CD14-positive monocyte (primary cell): Measurements from ENCODE around the gene GHDC. TPM values are rescaled to one million over a fixed set of nuclear protein-coding genes. Genes with fewer than 3 reads are reported as not detected.
A peak's percentile ranks its signal among the peaks of the same experiment; 100 is the strongest.

ENCODE experiments used
- DNase-seq, 3 donors: peaks; one replicate each; pipeline ENCODE4 v3.0.0-alpha.2; 2011 to 2022
- H2AFZ ChIP-seq: 2 replicates; pipeline ENCODE4 v1.6.0; 2012; ENCODE audit warnings: mild to moderate bottlenecking, low read depth, low read length, inconsistent platforms; ENCODE audit not compliant: insufficient read depth, poor library complexity, severe bottlenecking
- H3K27ac ChIP-seq, 2 donors: 1 replicate in 1 of 2; 2 replicates in 1 of 2; pipeline ENCODE4 v1.5.1; 2012 to 2013; ENCODE audit warnings: low read length in 2 of 2, control low read depth in 1 of 2, inconsistent platforms in 1 of 2, low read depth in 1 of 2, mild to moderate bottlenecking in 1 of 2
- H3K27me3 ChIP-seq, 2 donors: one replicate each; pipeline versions ENCODE4 v1.6.0 to v1.6.1; 2011 to 2013; ENCODE audit warnings: low read length in 2 of 2; ENCODE audit not compliant: control insufficient read depth in 2 of 2, insufficient read depth in 2 of 2
- H3K36me3 ChIP-seq, 2 donors: replicated peaks in 1 of 2; 1 replicate in 1 of 2; 2 replicates in 1 of 2; pipeline versions ENCODE4 v1.5.1 to v1.6.1; 2012 to 2013; ENCODE audit warnings: low read length in 2 of 2, control low read depth in 1 of 2, inconsistent platforms in 1 of 2, mild to moderate bottlenecking in 1 of 2; ENCODE audit not compliant: insufficient read depth in 2 of 2, control insufficient read depth in 1 of 2
- H3K4me1 ChIP-seq, 2 donors: 1 replicate in 1 of 2; 2 replicates in 1 of 2; pipeline versions ENCODE4 v1.5.1 to v1.6.1; 2012 to 2013; ENCODE audit warnings: low read length in 2 of 2, control low read depth in 1 of 2, inconsistent platforms in 1 of 2, mild to moderate bottlenecking in 1 of 2, moderate library complexity in 1 of 2; ENCODE audit not compliant: insufficient read depth in 2 of 2, control insufficient read depth in 1 of 2
- H3K4me2 ChIP-seq: replicated peaks from 2 replicates; pipeline ENCODE3; 2012; ENCODE audit warnings: low read length, moderate library complexity, mild to moderate bottlenecking; ENCODE audit not compliant: poor library complexity, severe bottlenecking; ENCODE audit errors: extremely low read depth
- H3K4me3 ChIP-seq, 3 experiments: fragments of 200-600 bp in 1 of 3; sonication (generic) in 1 of 3; replicated peaks in 1 of 3; 1 replicate in 2 of 3; 2 replicates in 1 of 3; pipeline ENCODE4 v1.5.1; 2011 to 2013; ENCODE audit warnings: low read length in 3 of 3, mild to moderate bottlenecking in 3 of 3, control low read depth in 2 of 3, low read depth in 2 of 3, inconsistent platforms in 1 of 3, moderate library complexity in 1 of 3
- H3K79me2 ChIP-seq: 2 replicates; pipeline ENCODE4 v1.6.0; 2012; ENCODE audit warnings: mild to moderate bottlenecking, control low read depth, inconsistent platforms, low read length, moderate library complexity; ENCODE audit not compliant: insufficient read depth
- H3K9ac ChIP-seq: 2 replicates; pipeline ENCODE4 v1.6.0; 2017; ENCODE audit warnings: low read length, mild to moderate bottlenecking; ENCODE audit not compliant: insufficient read depth, poor library complexity, severe bottlenecking
- H3K9me3 ChIP-seq, 2 donors: replicated peaks in 1 of 2; 1 replicate in 1 of 2; 2 replicates in 1 of 2; pipeline versions ENCODE4 v1.5.1 to v1.6.1; 2012 to 2013; ENCODE audit warnings: low read length in 2 of 2, control low read depth in 1 of 2; ENCODE audit not compliant: control insufficient read depth in 1 of 2, insufficient read depth in 1 of 2
- H4K20me1 ChIP-seq: 2 replicates; pipeline ENCODE4 v1.6.0; 2012; ENCODE audit warnings: mild to moderate bottlenecking, low read length, control low read depth, moderate library complexity; ENCODE audit not compliant: insufficient read depth
- H3K27ac Mint-ChIP-seq, 7 donors: one replicate each; pipeline ENCODE4 v1.8.0; 2020; ENCODE audit warnings: mild to moderate bottlenecking in 7 of 7, mixed read lengths in 7 of 7, moderate library complexity in 6 of 7, inconsistent platforms in 2 of 7
- H3K27me3 Mint-ChIP-seq, 3 donors: one replicate each; pipeline ENCODE4 v1.8.0; 2021 to 2022; ENCODE audit warnings: low read depth in 3 of 3, mild to moderate bottlenecking in 3 of 3, mixed read lengths in 3 of 3, moderate library complexity in 3 of 3, inconsistent platforms in 1 of 3
- H3K36me3 Mint-ChIP-seq, 2 donors: one replicate each; pipeline ENCODE4 v1.8.0; 2020; ENCODE audit warnings: mixed read lengths in 2 of 2, inconsistent platforms in 1 of 2, mild to moderate bottlenecking in 1 of 2
- H3K4me1 Mint-ChIP-seq: one replicate; pipeline ENCODE4 v1.8.0; 2020; ENCODE audit warnings: mild to moderate bottlenecking, mixed read lengths
- H3K4me3 Mint-ChIP-seq, 2 donors: one replicate each; pipeline ENCODE4 v1.8.0; 2020; ENCODE audit warnings: mild to moderate bottlenecking in 2 of 2, mixed read lengths in 2 of 2, moderate library complexity in 1 of 2
- H3K9me3 Mint-ChIP-seq, 7 donors: one replicate each; pipeline ENCODE4 v1.8.0; 2020 to 2022; ENCODE audit warnings: mixed read lengths in 7 of 7, mild to moderate bottlenecking in 6 of 7, moderate library complexity in 6 of 7, inconsistent platforms in 2 of 7
- CTCF ChIP-seq: fragments of 200-600 bp; IDR thresholded peaks from one replicate; pipeline ENCODE4 v1.8.0; 2022; ENCODE audit warnings: antibody characterized with exemption, mild to moderate bottlenecking
- WGBS: methylation state at CpG from one replicate; pipeline ENCODE4 v1.1.5; 2013; ENCODE audit warnings: missing lambda C conversion rate; ENCODE audit not compliant: insufficient coverage; 5-methylcytosine and 5-hydroxymethylcytosine counted together
- intact Hi-C, 2 donors: fragments of 100-400 bp; cut with micrococcal nuclease; formaldehyde crosslinking; loops; one replicate each; pipeline versions ENCODE4 v1.15.0 to v1.15.1; 2023
- polyA plus RNA-seq, 3 donors: library from polyadenylated mRNA; depleted of rRNA in 1 of 3; unstranded in 2 of 3; stranded (reverse) in 1 of 3; fragments of 300-500 nt in 2 of 3; fragments of >200 nt in 1 of 3; fragmentation: Illumina TruSeq in 2 of 3; gene quantifications; 1 replicate in 2 of 3; 2 replicates in 1 of 3; pipeline ENCODE4 v1.2.3, GENCODE V29; 2012 to 2021

GHDC gene
- polyA plus RNA-seq, 3 donors = 20.0 to 31.6 (median 20.6) TPM

GRCh38 chr17:42200706-42201457 is 6.6 kb upstream of the GHDC start:
- H3K4me1 Mint-ChIP-seq = peaks cover 17% of the 10 kb centered on the region
- no peaks in the 10 kb centered on the region for H3K79me2 ChIP-seq
- no peaks in the 10 kb centered on the region for H3K27me3 ChIP-seq
- no peak overlapping the region for H2AFZ ChIP-seq
- no peak overlapping the region for H3K4me2 ChIP-seq
- H4K20me1 ChIP-seq = no peaks in the 10 kb centered on the region
- no peak for TF ChIP-seq CTCF
- peak overlapping the region in 4 of 7 donors; percentile 4 to 75 (median 52) for H3K27ac Mint-ChIP-seq
- peaks cover 52 to 64% of the 10 kb centered on the region in 2 donors for H3K36me3 Mint-ChIP-seq
- intact Hi-C loops = no loop called here
- H3K9me3 Mint-ChIP-seq = no peaks in the 10 kb centered on the region
- H3K36me3 ChIP-seq = peaks cover 46 to 63% of the 10 kb centered on the region in 2 donors
- no peak overlapping the region for H3K4me3 ChIP-seq
- no peak overlapping the region for H3K9ac ChIP-seq
- no peak for DNase-seq
- H3K27ac ChIP-seq = peak overlapping the region in 1 of 2 donors; percentile 93
- 87% methylated on average over 6 of the region's 14 CpGs for WGBS
- H3K4me3 Mint-ChIP-seq = no peak overlapping the region
- H3K4me1 ChIP-seq = peaks cover 19 to 23% of the 10 kb centered on the region in 2 donors
- H3K27me3 Mint-ChIP-seq = peaks cover 0 to 4% (median 0%) of the 10 kb centered on the region in 3 donors
- no peaks in the 10 kb centered on the region for H3K9me3 ChIP-seq

GRCh38 chr17:42199416-42200011 is 5.2 kb upstream of the GHDC start:
- peaks cover 18% of the 10 kb centered on the region for H3K4me1 Mint-ChIP-seq
- peak overlapping the region; percentile 90 to 93 for H3K27ac ChIP-seq
- H3K9me3 Mint-ChIP-seq = no peaks in the 10 kb centered on the region
- peaks cover 21 to 26% of the 10 kb centered on the region in 2 donors for H3K4me1 ChIP-seq
- H3K27me3 Mint-ChIP-seq = peaks cover 0 to 4% (median 0%) of the 10 kb centered on the region in 3 donors
- no peak overlapping the region for H3K4me3 Mint-ChIP-seq
- DNase-seq = peak in 1 of 3 donors; percentile 54
- H3K36me3 ChIP-seq = peaks cover 43 to 49% of the 10 kb centered on the region in 2 donors
- H3K27ac Mint-ChIP-seq = peak overlapping the region; percentile 92 to 99 (median 93)
- H3K27me3 ChIP-seq = no peaks in the 10 kb centered on the region
- H3K9ac ChIP-seq = peak overlapping the region; percentile 54
- no peaks in the 10 kb centered on the region for H3K9me3 ChIP-seq
- TF ChIP-seq CTCF = no peak
- intact Hi-C loops = no loop called here
- no peaks in the 10 kb centered on the region for H3K79me2 ChIP-seq
- H3K4me3 ChIP-seq = no peak overlapping the region
- peaks cover 41 to 51% of the 10 kb centered on the region in 2 donors for H3K36me3 Mint-ChIP-seq
- H4K20me1 ChIP-seq = no peaks in the 10 kb centered on the region
- WGBS = 63% methylated on average over 3 of the region's 12 CpGs
- no peak overlapping the region for H3K4me2 ChIP-seq
- peak overlapping the region; percentile 50 for H2AFZ ChIP-seq
